BLaER1 treated with 17β-estradiol and CSF1 and Interleukin-3, amounts not matched to agents 10 nM and 100 nM (cell line): ENCODE data around the gene PLXNB2.

ENCODE experiments used
- H3K27ac ChIP-seq, 11 experiments: shearing (Covaris generic); formaldehyde crosslinking; 2 replicates each; pipeline ENCODE4 v1.8.1; 2022
- H3K27me3 ChIP-seq, 11 experiments: shearing (Covaris generic); formaldehyde crosslinking; 2 replicates each; pipeline ENCODE4 v1.8.1; 2022
- H3K36me3 ChIP-seq, 11 experiments: shearing (Covaris generic); formaldehyde crosslinking; 2 replicates each; pipeline ENCODE4 v1.8.1; 2022
- H3K4me1 ChIP-seq, 10 experiments: shearing (Covaris generic); formaldehyde crosslinking; 2 replicates each; pipeline ENCODE4 v1.8.1; 2022
- H3K4me2 ChIP-seq, 11 experiments: shearing (Covaris generic); formaldehyde crosslinking; 2 replicates each; pipeline ENCODE4 v1.8.1; 2022
- H3K4me3 ChIP-seq, 10 experiments: shearing (Covaris generic); formaldehyde crosslinking; 2 replicates each; pipeline ENCODE4 v1.8.1; 2022
- H3K9ac ChIP-seq, 11 experiments: shearing (Covaris generic); formaldehyde crosslinking; 2 replicates each; pipeline ENCODE4 v1.8.1; 2022
- H3K9me3 ChIP-seq, 11 experiments: shearing (Covaris generic); formaldehyde crosslinking; replicated peaks in 1 of 11; 2 replicates each; pipeline ENCODE4 v1.8.1; 2022
- H4K20me1 ChIP-seq, 11 experiments: shearing (Covaris generic); formaldehyde crosslinking; 2 replicates each; pipeline ENCODE4 v1.8.1; 2022
- Cebpa-rat ChIP-seq, 11 experiments: shearing (Covaris generic); IDR thresholded peaks; 2 replicates each; pipeline ENCODE4 v1.8.1; 2022

Gene PLXNB2, protein sequence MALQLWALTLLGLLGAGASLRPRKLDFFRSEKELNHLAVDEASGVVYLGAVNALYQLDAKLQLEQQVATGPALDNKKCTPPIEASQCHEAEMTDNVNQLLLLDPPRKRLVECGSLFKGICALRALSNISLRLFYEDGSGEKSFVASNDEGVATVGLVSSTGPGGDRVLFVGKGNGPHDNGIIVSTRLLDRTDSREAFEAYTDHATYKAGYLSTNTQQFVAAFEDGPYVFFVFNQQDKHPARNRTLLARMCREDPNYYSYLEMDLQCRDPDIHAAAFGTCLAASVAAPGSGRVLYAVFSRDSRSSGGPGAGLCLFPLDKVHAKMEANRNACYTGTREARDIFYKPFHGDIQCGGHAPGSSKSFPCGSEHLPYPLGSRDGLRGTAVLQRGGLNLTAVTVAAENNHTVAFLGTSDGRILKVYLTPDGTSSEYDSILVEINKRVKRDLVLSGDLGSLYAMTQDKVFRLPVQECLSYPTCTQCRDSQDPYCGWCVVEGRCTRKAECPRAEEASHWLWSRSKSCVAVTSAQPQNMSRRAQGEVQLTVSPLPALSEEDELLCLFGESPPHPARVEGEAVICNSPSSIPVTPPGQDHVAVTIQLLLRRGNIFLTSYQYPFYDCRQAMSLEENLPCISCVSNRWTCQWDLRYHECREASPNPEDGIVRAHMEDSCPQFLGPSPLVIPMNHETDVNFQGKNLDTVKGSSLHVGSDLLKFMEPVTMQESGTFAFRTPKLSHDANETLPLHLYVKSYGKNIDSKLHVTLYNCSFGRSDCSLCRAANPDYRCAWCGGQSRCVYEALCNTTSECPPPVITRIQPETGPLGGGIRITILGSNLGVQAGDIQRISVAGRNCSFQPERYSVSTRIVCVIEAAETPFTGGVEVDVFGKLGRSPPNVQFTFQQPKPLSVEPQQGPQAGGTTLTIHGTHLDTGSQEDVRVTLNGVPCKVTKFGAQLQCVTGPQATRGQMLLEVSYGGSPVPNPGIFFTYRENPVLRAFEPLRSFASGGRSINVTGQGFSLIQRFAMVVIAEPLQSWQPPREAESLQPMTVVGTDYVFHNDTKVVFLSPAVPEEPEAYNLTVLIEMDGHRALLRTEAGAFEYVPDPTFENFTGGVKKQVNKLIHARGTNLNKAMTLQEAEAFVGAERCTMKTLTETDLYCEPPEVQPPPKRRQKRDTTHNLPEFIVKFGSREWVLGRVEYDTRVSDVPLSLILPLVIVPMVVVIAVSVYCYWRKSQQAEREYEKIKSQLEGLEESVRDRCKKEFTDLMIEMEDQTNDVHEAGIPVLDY (N-terminal part only)

DNA sequence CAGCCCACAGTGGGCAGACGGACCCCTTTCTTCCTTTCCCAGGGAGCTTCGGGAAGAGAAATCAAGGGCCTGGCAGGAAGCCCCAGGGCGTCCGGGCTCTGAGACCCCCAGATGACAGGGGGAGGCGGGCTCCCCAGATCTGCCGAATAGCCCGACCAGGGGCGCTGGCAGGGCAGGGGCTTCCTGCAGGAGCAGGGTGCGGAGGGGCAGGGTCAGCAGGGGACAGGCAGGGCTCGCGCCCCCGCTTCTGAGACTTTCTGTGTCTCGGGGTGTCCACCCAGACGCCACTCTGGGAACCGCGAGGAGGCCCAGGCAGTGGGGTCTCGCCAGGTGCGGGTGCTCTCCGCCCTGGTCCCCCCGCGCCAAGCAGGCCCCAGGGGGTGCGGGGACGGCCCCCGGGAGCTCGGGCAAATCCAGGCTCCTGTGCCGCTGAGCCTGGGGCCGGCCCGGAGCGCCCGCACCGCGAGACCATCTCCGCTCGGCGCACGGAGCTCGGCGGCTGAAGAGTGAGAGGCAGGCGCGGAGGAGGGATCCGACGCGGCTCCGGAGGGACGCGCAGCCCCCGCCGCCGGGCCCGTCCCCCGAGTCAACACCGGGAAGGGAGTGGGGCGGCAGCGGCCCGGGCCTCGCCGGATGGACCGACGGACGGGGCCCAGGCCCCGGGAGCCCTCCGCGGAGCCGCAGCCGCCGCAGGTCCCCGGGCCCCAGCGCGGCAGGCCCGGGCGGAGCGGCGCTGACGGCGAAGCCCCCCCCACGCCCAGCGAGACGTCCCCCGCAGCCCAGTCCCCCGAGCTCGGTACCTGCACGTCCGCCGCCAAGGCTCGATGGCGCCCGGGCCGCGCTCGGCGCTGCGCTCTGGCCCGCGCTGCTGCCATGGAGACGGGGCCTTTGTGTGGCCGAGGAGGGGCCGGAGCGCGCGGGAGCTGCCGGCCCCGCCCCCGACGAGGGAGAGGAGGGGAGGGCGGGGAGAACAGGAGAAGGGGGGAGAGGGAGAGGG lies at the start of gene PLXNB2:
TSS of gene PLXNB2 (minus strand) at position 894 of the 997 bp plus-strand sequence. CDS start 17,062 bp downstream, outside the sequence.
- no peak for TF ChIP-seq Cebpa-rat (IDR thresholded peaks at IDR 0.05)

DNA sequence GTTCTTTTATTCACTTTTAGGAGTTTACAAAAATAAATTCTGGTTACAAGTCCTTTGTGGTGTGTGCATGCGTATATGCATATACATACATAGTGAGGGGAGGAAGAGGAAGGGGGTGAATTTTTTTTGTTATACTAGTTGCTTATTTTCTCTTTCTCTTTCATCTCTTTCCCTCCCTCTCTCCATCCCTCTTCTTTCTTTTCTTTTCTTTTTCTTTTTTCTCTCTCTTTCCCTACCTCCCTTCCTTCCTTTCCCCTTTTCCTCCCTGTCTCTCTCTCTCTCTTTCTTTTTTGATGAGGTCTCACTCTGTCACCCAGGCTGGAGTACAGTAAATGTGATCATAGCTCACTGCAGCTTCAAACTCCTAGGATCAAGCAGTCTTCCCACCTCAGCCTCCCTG lies 49.8 kb upstream of the PLXNB2 start:
- Histone ChIP-seq H3K4me1 (peaks cover 0 to 18% (median 12%) of the 10 kb centered on the region in 10 experiments; a peak in 9 of 20 replicates), H3K27me3 (no peaks in the 10 kb centered on the region), H3K9me3 (no peaks in the 10 kb centered on the region), H3K36me3 (peaks cover 38 to 87% (median 58%) of the 10 kb centered on the region in 11 experiments), H3K4me3 (no peak overlapping the region), H3K4me2 (no peak overlapping the region), H3K27ac (no peak overlapping the region), H3K9ac (no peak overlapping the region), H4K20me1 (peaks cover 75 to 100% (median 96%) of the 10 kb centered on the region in 11 experiments)
- TF ChIP-seq Cebpa-rat (IDR thresholded peaks at IDR 0.05), result no peak

More for the DNA sequence above, at the start of gene PLXNB2:
- 0 out of 22 replicates have a peak, but pooled peaks cover 0 to 9% (median 0%) of the 10 kb centered on the region in 11 experiments for H3K36me3 ChIP-seq
- peaks cover 73 to 85% (median 83%) of the 10 kb centered on the region in 10 experiments for H3K4me1 ChIP-seq
- H3K27me3 ChIP-seq, result peaks cover 0 to 12% (median 0%) of the 10 kb centered on the region in 11 experiments; a peak in 4 of 22 replicates
- peak within 1 kb of the TSS; percentile 89 to 98 (median 93) for H3K27ac ChIP-seq
- peaks cover 23 to 74% (median 47%) of the 10 kb centered on the region in 11 experiments; a peak in 21 of 22 replicates for H4K20me1 ChIP-seq
- H3K4me2 ChIP-seq, result peak within 1 kb of the TSS; percentile 97 to 100 (median 100)
- H3K4me3 ChIP-seq, result peak within 1 kb of the TSS; percentile 80 to 100 (median 97)
- peak within 1 kb of the TSS; percentile 92 to 98 (median 96) for H3K9ac ChIP-seq
- no peaks in the 10 kb centered on the region for H3K9me3 ChIP-seq

DNA sequence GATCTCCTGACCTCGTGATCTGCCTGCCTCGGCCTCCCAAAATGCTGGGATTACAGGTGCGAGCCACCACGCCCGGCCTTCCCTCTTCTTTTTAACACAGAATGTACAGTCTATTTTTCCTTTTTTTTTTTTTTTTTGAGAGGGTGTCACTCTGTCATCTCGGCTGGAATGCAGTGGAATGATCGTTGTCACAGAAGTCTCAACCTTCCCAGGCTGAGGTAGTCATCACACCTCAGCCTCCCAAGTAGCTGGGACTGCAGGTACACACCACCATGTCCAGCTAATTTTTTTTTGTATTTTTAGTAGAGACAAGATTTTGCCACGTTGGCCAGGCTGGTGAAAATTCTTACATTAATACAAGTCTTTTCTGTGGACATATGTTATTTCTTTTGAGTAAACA lies 48.7 kb upstream of the PLXNB2 start:
- no peak overlapping the region for H3K4me2 ChIP-seq
- peaks cover 72 to 100% (median 95%) of the 10 kb centered on the region in 11 experiments for H4K20me1 ChIP-seq
- peaks cover 34 to 86% (median 58%) of the 10 kb centered on the region in 11 experiments for H3K36me3 ChIP-seq
- no peak overlapping the region for H3K9ac ChIP-seq
- H3K4me1 ChIP-seq, result peaks cover 0 to 10% (median 4%) of the 10 kb centered on the region in 10 experiments; a peak in 6 of 20 replicates
- no peaks in the 10 kb centered on the region for H3K9me3 ChIP-seq
- TF ChIP-seq Cebpa-rat (IDR thresholded peaks at IDR 0.05), result no peak
- no peaks in the 10 kb centered on the region for H3K27me3 ChIP-seq
- no peak overlapping the region for H3K4me3 ChIP-seq
- no peak overlapping the region for H3K27ac ChIP-seq

DNA sequence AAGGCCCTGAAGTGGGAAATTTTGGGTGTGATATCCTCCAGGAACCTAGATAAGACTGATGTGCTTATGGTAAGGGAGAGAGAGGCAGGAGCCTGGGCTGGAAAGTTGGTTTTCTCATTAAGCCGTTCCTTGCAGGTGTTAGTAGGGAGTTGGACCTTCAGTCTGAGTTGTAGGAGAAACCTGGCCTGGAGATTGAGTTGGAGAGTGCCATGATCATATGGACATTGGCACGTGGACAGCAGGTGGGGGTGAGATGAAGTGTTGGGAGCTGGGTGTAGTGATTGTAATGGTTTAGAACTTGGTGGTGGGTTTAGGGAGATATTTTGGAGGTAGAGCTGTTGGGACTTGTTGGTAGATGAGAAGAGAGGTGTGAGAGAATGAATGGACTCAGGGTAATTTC lies 40.6 kb upstream of the PLXNB2 start:
- H3K27me3 ChIP-seq, result no peaks in the 10 kb centered on the region
- peaks cover 0 to 25% (median 16%) of the 10 kb centered on the region in 10 experiments; a peak in 13 of 20 replicates for H3K4me1 ChIP-seq
- no peak overlapping the region; a peak in 1 of 22 replicates for H3K27ac ChIP-seq
- H4K20me1 ChIP-seq, result peaks cover 44 to 70% (median 61%) of the 10 kb centered on the region in 11 experiments; a peak in 21 of 22 replicates
- no peak for TF ChIP-seq Cebpa-rat (IDR thresholded peaks at IDR 0.05)
- peak overlapping the region in 5 of 11 experiments; percentile 16 to 61 (median 48); a peak in 7 of 22 replicates for H3K4me2 ChIP-seq
- H3K9me3 ChIP-seq, result no peaks in the 10 kb centered on the region
- H3K36me3 ChIP-seq, result peaks cover 16 to 38% (median 22%) of the 10 kb centered on the region in 11 experiments; a peak in 21 of 22 replicates
- no peak overlapping the region for H3K4me3 ChIP-seq
- peak overlapping the region in 4 of 11 experiments; percentile 9 to 51 (median 18); a peak in 2 of 22 replicates for H3K9ac ChIP-seq

DNA sequence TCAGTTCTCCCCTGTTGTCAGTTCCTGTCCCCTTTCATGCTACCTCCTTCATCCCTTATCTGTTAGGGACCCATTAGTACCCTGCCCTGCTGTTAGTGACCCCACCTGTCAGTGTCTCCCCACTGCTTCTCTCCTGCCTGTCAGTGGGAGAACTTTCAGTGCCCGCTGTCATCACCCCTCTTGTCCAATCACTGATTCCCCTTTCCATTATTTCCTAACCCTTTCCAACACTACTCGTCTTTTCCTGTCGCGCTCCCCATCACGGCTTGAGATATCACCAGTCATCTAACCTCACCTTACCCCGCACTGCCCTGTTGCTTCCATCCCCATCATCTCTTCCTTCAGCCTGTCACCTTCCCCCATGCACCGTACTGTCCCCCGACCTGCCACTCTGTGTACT lies 39.7 kb upstream of the PLXNB2 start:
- Histone ChIP-seq H3K9ac (peak overlapping the region in 6 of 11 experiments; percentile 1 to 51 (median 35); a peak in 6 of 22 replicates), H3K27ac (no peak overlapping the region), H3K4me2 (peak overlapping the region in 10 of 11 experiments; percentile 14 to 61 (median 34); a peak in 18 of 22 replicates), H3K27me3 (no peaks in the 10 kb centered on the region), H3K36me3 (peaks cover 8 to 29% (median 14%) of the 10 kb centered on the region in 11 experiments; a peak in 20 of 22 replicates), H3K9me3 (no peaks in the 10 kb centered on the region), H3K4me3 (no peak overlapping the region), H4K20me1 (peaks cover 36 to 61% (median 52%) of the 10 kb centered on the region in 11 experiments; a peak in 21 of 22 replicates), H3K4me1 (peaks cover 8 to 31% (median 21%) of the 10 kb centered on the region in 10 experiments; a peak in 19 of 20 replicates)
- no peak for TF ChIP-seq Cebpa-rat (IDR thresholded peaks at IDR 0.05)

DNA sequence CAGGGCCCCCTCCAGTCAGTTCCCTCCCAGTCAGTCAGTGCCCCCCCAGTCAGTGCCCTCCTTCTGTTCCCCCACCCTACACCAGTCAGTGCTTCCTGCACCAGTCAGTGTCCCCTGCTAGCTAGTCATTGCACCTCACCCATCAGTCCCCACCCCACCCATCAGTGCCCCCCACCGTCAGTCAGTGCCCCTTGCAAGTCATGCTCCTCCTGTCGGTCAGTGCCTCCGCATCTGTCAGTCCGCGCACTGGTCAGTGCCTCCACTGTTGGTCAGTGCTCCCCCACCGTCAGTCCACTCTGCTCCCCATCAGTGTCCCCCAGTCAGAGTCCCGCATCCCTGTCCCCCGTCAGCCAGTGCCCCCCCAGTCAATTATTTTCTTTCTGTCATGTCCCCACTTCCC lies 39.0 kb upstream of the PLXNB2 start:
- H3K4me2 ChIP-seq, result peak overlapping the region in 9 of 11 experiments; percentile 14 to 61 (median 35); a peak in 15 of 22 replicates
- no peak overlapping the region for H3K4me3 ChIP-seq
- no peak overlapping the region for H3K27ac ChIP-seq
- no peaks in the 10 kb centered on the region for H3K9me3 ChIP-seq
- no peaks in the 10 kb centered on the region for H3K27me3 ChIP-seq
- H4K20me1 ChIP-seq, result peaks cover 32 to 54% (median 46%) of the 10 kb centered on the region in 11 experiments; a peak in 21 of 22 replicates
- H3K4me1 ChIP-seq, result peaks cover 11 to 38% (median 26%) of the 10 kb centered on the region in 10 experiments; a peak in 19 of 20 replicates
- no peak for TF ChIP-seq Cebpa-rat (IDR thresholded peaks at IDR 0.05)
- H3K9ac ChIP-seq, result peak overlapping the region in 2 of 11 experiments; percentile 8 to 39; a peak in 3 of 22 replicates
- peaks cover 2 to 22% (median 9%) of the 10 kb centered on the region in 11 experiments; a peak in 16 of 22 replicates for H3K36me3 ChIP-seq

DNA sequence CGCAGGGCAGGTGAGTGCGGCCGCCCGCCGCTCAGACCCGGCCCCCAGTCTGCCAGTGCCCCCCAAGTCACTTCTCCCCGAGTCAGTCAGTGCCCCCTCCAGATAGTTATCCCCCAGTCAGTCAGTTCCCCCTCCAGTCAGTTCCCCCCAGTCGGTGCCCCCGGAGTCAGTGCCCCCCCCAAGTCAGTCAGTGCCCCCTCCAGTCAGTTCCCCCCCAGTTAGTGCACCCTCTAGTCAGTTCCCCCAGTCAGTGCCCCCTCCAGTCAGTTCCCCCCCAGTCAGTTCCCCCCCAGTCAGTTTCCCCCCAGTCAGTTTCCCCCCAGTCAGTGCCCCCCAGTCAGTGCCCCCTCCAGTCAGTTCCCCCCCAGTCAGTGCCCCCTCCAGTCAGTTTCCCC lies 36.1 kb upstream of the PLXNB2 start:
- Histone ChIP-seq H3K9me3 (peaks cover 0 to 4% (median 0%) of the 10 kb centered on the region in 11 experiments; a peak in 4 of 22 replicates), H3K27me3 (no peaks in the 10 kb centered on the region), H3K4me3 (peak overlapping the region; percentile 84 to 95 (median 88)), H3K27ac (peak overlapping the region; percentile 85 to 93 (median 91)), H3K4me1 (peaks cover 11 to 41% (median 29%) of the 10 kb centered on the region in 10 experiments; a peak in 19 of 20 replicates), H3K36me3 (peaks cover 0 to 17% (median 4%) of the 10 kb centered on the region in 11 experiments; a peak in 7 of 22 replicates), H4K20me1 (peaks cover 21 to 25% (median 22%) of the 10 kb centered on the region in 11 experiments; a peak in 21 of 22 replicates), H3K9ac (peak overlapping the region; percentile 93 to 98 (median 95)), H3K4me2 (peak overlapping the region in 10 of 11 experiments; percentile 29 to 100 (median 92); a peak in 14 of 22 replicates)
- TF ChIP-seq Cebpa-rat (IDR thresholded peaks at IDR 0.05), result no peak
